ENCODE results near the gene CENPN. TPM values are rescaled to one million over a fixed set of nuclear protein-coding genes. Genes with fewer than 3 reads are reported as not detected.

CENPN gene
- total RNA-seq, 1 donor from 2014 or later = 31.0 TPM

DNA sequence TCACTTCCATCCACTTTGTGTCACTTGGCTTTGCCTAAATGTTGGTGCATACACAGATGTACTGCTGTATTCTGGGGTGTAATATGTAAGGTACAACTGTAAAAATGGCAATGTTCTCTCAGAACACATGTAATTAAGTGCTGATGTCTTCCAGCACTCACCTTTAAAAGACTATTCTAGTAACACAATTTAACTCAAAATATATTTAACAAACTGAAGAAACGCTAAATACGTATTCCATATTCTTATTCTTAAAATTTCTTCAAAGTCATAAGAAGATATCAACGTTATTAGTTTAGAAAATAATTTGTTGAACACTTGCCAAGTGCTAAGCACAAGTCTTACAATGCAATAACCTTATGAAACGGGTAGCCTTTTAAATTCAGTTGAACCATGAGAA lies 4.0 kb upstream of the CENPN start:
- Mint-ChIP-seq H3K9me3 (no peaks in the 10 kb centered on the region), H3K36me3 (peaks cover 11% of the 10 kb centered on the region), H3K27me3 (no peaks in the 10 kb centered on the region), H3K27ac (no peak overlapping the region), H3K4me1 (ENCODE audit: unreplicated experiment) (peaks cover 29% of the 10 kb centered on the region), H3K4me3 (no peak overlapping the region)
- TF ChIP-seq CTCF (conservative IDR thresholded peaks at IDR 0.05) = no peak
- no peak for DNase-seq (ENCODE audit: extremely low spot score, unreplicated experiment)

GRCh38 chr16:81003610-81004460 lies 3.2 kb upstream of the CENPN start:
- Mint-ChIP-seq H3K4me3 (no peak overlapping the region), H3K27ac (no peak overlapping the region), H3K27me3 (no peaks in the 10 kb centered on the region), H3K36me3 (peaks cover 9% of the 10 kb centered on the region), H3K9me3 (no peaks in the 10 kb centered on the region), H3K4me1 (ENCODE audit: unreplicated experiment) (peaks cover 29% of the 10 kb centered on the region)
- no peak for DNase-seq (ENCODE audit: extremely low spot score, unreplicated experiment)
- TF ChIP-seq CTCF (conservative IDR thresholded peaks at IDR 0.05) = no peak

DNA sequence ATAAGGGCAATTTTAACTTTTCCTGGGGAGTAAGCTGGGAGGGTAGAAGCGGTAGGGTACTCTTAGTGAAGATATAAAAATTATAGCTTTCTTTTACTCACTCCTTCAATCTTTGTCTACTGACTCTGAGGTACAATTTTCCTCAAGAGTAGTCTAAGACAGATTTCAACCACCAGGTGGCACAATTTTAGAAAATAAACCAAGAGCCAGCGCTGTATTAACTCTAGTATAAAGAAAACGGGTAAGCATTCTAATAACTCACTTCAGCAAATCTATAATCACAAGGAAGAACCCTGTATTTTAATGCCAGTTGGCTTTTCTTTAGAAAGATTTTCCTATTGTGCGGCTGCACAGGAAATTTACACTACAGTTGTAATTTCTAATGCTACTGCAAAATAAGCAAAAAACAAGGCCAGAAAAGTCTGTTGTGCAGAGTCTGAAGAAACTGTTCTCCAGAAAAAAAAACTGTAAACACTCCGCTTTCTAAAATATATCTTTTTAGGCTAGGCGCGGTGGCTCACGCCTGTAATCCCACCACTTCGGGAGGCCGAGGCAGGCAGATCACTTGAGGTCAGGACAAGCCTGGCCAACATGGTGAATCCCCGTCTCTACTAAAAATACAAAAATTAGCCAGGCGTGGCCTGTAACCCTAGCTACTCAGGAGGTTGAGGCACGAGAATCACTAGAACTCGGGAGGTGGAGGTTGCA lies 2.2 kb upstream of the CENPN start:
- no peak for DNase-seq (ENCODE audit: extremely low spot score, unreplicated experiment)
- Mint-ChIP-seq H3K27ac (peak overlapping the region; percentile 89), H3K4me1 (ENCODE audit: unreplicated experiment) (peaks cover 29% of the 10 kb centered on the region), H3K36me3 (no peaks in the 10 kb centered on the region), H3K27me3 (no peaks in the 10 kb centered on the region), H3K9me3 (no peaks in the 10 kb centered on the region), H3K4me3 (peak overlapping the region; percentile 84)
- TF ChIP-seq CTCF (conservative IDR thresholded peaks at IDR 0.05) = peak; percentile 82

DNA sequence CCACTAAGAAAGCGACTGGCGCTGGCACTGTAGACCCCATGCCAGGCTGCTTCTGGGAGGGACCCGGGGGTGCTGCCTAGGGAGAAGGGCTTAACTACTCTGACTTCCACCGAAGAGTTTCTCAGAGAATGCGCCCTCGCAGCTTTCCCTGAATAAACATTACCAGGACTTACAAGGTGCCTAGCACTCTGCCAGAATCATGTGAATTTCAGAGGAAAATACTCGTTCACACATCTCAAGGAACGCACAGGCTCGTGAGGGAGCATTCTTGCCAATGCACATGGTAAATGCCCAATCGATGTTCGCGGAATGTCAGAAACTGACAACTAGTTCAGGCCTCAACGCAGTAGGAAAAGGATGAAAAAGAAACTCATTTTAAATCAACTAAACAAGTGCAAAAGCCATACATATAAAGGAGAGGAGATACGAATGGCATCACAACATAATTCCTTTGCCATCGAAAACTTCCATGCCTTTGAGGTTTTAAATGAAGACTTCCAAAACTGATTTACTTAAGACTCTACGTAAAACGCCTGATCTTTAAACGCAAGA lies 1.3 kb upstream of the CENPN start:
- TF ChIP-seq CTCF (conservative IDR thresholded peaks at IDR 0.05) = no peak
- Mint-ChIP-seq H3K27me3 (no peaks in the 10 kb centered on the region), H3K36me3 (no peaks in the 10 kb centered on the region), H3K4me3 (peak overlapping the region; percentile 99), H3K27ac (peak overlapping the region; percentile 100), H3K9me3 (no peaks in the 10 kb centered on the region), H3K4me1 (ENCODE audit: unreplicated experiment) (peaks cover 29% of the 10 kb centered on the region)
- DNase-seq (ENCODE audit: extremely low spot score, unreplicated experiment) = no peak

DNA sequence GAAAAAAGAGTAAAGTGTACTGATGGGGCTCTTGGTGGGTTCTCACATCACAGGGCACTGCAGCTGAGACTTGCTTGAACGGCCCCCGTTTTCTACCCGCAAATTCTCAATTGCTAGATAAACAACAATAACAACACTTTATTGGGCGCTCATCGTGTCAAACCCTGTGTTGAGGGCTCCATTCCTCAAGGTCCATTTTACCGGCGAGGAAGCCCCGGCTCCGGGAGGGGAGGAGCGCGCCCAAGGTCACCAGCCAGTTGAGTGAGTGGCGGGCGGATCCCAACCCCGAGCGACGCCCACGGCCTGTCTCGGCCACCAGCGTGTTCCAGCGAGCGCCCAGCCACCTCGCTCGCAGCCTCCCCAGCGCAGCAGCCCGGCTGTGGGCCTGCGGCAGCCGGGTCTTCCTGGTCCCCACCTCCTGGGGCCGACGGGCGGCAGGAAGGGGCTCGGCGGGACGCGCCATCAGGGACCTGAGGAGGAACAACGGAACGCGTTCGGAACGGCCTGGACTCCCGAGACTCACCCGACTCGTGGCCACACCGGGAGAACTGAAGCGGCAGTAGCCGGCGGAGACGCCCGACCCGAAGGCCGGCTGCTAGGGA lies 702 bp upstream of the CENPN start:
- H3K4me1 Mint-ChIP-seq (ENCODE audit: unreplicated experiment) = peaks cover 29% of the 10 kb centered on the region
- H3K4me3 Mint-ChIP-seq = peak overlapping the region; percentile 99
- no peaks in the 10 kb centered on the region for H3K36me3 Mint-ChIP-seq
- H3K9me3 Mint-ChIP-seq = no peaks in the 10 kb centered on the region
- H3K27ac Mint-ChIP-seq = peak overlapping the region; percentile 100
- no peak for DNase-seq (ENCODE audit: extremely low spot score, unreplicated experiment)
- H3K27me3 Mint-ChIP-seq = no peaks in the 10 kb centered on the region
- TF ChIP-seq CTCF (conservative IDR thresholded peaks at IDR 0.05) = no peak

Measured in type B pancreatic cell (in vitro differentiated cells).